HG02943 (cell line): Measurements from ENCODE around the gene NAV2.
"Not testable (repeated sequence)": the region's sequence is repeated elsewhere in the genome, so short reads cannot be mapped to it uniquely, and the experiment has no call there.

Experiments
- ATAC-seq: cut with Tn5 transposase; IDR thresholded peaks from one replicate; pipeline ENCODE4 v1.9.1; 2021; ENCODE audit warnings: mild to moderate bottlenecking, low read depth, moderate library complexity; ENCODE audit not compliant: unreplicated experiment

The NAV2 gene

GRCh38 chr11:19912958-19913892 is 200.6 kb downstream of the NAV2 start:
- no peak for ATAC-seq

- ATAC-seq: no peak
Observed at GRCh38 chr11:19913893-19914249, 201.2 kb downstream of the NAV2 start.

- no peak for ATAC-seq
Observed at GRCh38 chr11:19915808-19916207, 203.2 kb downstream of the NAV2 start.

GRCh38 chr11:19917069-19917468 is 204.4 kb downstream of the NAV2 start:
- no peak for ATAC-seq

GRCh38 chr11:19918302-19919049 is 205.8 kb downstream of the NAV2 start:
- ATAC-seq: no peak

- ATAC-seq: no peak
Observed at GRCh38 chr11:19919050-19919561, 206.5 kb downstream of the NAV2 start.

- no peak for ATAC-seq
Observed at GRCh38 chr11:19920982-19921381, 208.3 kb downstream of the NAV2 start.

- ATAC-seq: no peak
Observed at GRCh38 chr11:19921976-19922688, 209.5 kb downstream of the NAV2 start.

- no peak for ATAC-seq
Observed at GRCh38 chr11:19922689-19923035, 210.0 kb downstream of the NAV2 start.

- ATAC-seq: no peak
Observed at GRCh38 chr11:19923626-19924025, 211.0 kb downstream of the NAV2 start.

- ATAC-seq: no peak
Observed at GRCh38 chr11:19924311-19924710, 211.7 kb downstream of the NAV2 start.

GRCh38 chr11:19924716-19925115 is 212.1 kb downstream of the NAV2 start:
- ATAC-seq: no peak

GRCh38 chr11:19927403-19927802 is 214.8 kb downstream of the NAV2 start:
- not testable (repeated sequence) for ATAC-seq

GRCh38 chr11:19929147-19929546 is 216.5 kb downstream of the NAV2 start:
- ATAC-seq: no peak

GRCh38 chr11:19929655-19930054 is 217.0 kb downstream of the NAV2 start:
- ATAC-seq: no peak

- no peak for ATAC-seq
Observed at GRCh38 chr11:19931141-19931770, 218.6 kb downstream of the NAV2 start.

GRCh38 chr11:19931771-19932369 is 219.2 kb downstream of the NAV2 start:
- ATAC-seq: no peak

GRCh38 chr11:19933132-19933735 is 220.6 kb downstream of the NAV2 start:
- ATAC-seq: no peak

- ATAC-seq: no peak
Observed at GRCh38 chr11:19933801-19934488, 221.3 kb downstream of the NAV2 start.
